Peyer's patch (tissue), 4 donors: ENCODE results near the gene TRIM8. TPM values are rescaled to one million over a fixed set of nuclear protein-coding genes. Genes with fewer than 3 reads are reported as not detected.

Experiments used
- DNase-seq, 3 donors: peaks; one replicate each; pipeline ENCODE4 v3.0.0-alpha.2; 2017 to 2019
- H3K27ac ChIP-seq, 4 donors: fragments of 200-600 bp; sonication (generic); one replicate each; pipeline ENCODE4 v1.5.1; 2016 to 2019
- H3K27me3 ChIP-seq, 2 donors: fragments of 200-600 bp; sonication (generic); one replicate each; pipeline ENCODE4 v1.5.1; 2019
- H3K36me3 ChIP-seq, 3 donors: fragments of 200-600 bp; sonication (generic); one replicate each; pipeline ENCODE4 v1.5.1; 2016 to 2019
- H3K4me1 ChIP-seq, 4 donors: fragments of 200-600 bp; sonication (generic); one replicate each; pipeline ENCODE4 v1.5.1; 2016 to 2019
- H3K4me3 ChIP-seq, 4 donors: fragments of 200-600 bp; sonication (generic); 1 replicate in 3 of 4; 2 replicates in 1 of 4; pipeline ENCODE4 v1.5.1; 2016 to 2019; ENCODE audit warnings: mild to moderate bottlenecking in 1 of 4
- H3K9me3 ChIP-seq, 4 donors: fragments of 200-600 bp; sonication (generic); one replicate each; pipeline ENCODE4 v1.5.1; 2016 to 2019; ENCODE audit warnings: mild to moderate bottlenecking in 1 of 4
- POLR2A ChIP-seq, 2 donors: fragments of 450-650 bp; IDR thresholded peaks; one replicate each; pipeline ENCODE4 v1.5.1; 2017; ENCODE audit warnings: antibody characterized with exemption in 2 of 2, mild to moderate bottlenecking in 2 of 2, moderate library complexity in 2 of 2
- total RNA-seq, 4 donors: library from RNA; depleted of rRNA; stranded (reverse); fragments of >200 nt; gene quantifications; one replicate each; pipeline ENCODE4 v1.1.0, GENCODE V29; 2016
- TF ChIP-seq, protein P1 (sequence below), 6 experiments: fragments of 450-650 bp in 4 of 6; fragments of 200-600 bp in 2 of 6; sonication (generic) in 1 of 6; IDR thresholded peaks; one replicate each; pipeline ENCODE4 v1.5.1; 2017 to 2019; ENCODE audit warnings: antibody characterized with exemption in 6 of 6, mild to moderate bottlenecking in 3 of 6, moderate library complexity in 1 of 6

TRIM8 gene
- total RNA-seq, 4 donors from 2014 or later = 88.3 to 154 (median 119) TPM

DNA sequence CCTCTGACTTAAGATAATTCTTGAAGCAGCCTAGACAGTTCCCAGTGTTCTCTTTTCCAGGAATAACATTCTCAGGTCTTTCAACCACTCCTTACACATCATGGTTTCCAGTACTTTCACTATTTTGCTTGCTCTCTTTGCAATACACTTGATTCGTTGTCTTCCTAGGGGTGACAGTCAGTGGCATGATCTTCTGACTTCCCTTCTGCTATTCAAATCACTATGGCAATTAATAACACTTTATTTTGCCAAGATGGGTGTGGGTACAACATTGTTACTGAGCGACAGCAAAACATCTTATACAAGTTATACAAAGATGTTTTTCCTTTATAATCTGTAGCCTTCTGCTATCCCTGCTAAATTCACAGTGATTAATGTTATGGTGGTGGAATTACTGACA, 54.6 kb downstream of the TRIM8 start:
- peaks cover 0 to 11% (median 0%) of the 10 kb centered on the region in 3 donors for H3K36me3 ChIP-seq

DNA sequence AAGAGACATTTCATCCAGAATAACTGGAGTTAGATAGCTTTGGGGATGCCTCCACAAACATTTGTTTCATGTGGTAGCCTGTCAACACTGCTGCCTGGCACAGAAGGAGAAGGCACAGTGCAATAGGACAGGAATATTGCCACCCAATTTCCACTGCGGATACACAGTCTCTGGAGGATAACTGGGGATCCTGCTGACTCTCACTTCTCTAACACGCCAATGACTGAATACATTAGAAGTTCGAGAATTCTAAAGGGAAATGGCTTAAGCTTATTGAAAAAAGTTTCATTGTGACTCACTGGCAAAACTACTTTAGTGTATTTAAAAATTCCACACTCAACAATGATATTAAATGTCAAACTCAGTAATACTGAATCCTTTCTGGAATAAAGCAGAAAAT, 57.0 kb downstream of the TRIM8 start:
- Histone ChIP-seq H3K27ac (no peak overlapping the region), H3K4me1 (no peaks in the 10 kb centered on the region), H3K36me3 (peaks cover 0 to 7% (median 0%) of the 10 kb centered on the region in 3 donors), H3K27me3 (no peaks in the 10 kb centered on the region), H3K4me3 (no peak overlapping the region), H3K9me3 (no peaks in the 10 kb centered on the region)
- TF ChIP-seq POLR2A (IDR thresholded peaks at IDR 0.05) = no peak
- TF ChIP-seq, protein P1, sequence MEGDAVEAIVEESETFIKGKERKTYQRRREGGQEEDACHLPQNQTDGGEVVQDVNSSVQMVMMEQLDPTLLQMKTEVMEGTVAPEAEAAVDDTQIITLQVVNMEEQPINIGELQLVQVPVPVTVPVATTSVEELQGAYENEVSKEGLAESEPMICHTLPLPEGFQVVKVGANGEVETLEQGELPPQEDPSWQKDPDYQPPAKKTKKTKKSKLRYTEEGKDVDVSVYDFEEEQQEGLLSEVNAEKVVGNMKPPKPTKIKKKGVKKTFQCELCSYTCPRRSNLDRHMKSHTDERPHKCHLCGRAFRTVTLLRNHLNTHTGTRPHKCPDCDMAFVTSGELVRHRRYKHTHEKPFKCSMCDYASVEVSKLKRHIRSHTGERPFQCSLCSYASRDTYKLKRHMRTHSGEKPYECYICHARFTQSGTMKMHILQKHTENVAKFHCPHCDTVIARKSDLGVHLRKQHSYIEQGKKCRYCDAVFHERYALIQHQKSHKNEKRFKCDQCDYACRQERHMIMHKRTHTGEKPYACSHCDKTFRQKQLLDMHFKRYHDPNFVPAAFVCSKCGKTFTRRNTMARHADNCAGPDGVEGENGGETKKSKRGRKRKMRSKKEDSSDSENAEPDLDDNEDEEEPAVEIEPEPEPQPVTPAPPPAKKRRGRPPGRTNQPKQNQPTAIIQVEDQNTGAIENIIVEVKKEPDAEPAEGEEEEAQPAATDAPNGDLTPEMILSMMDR (IDR thresholded peaks at IDR 0.05) = no peak
- no peak for DNase-seq

More for the DNA sequence above, 54.6 kb downstream of the TRIM8 start:
- TF ChIP-seq, protein P1 (IDR thresholded peaks at IDR 0.05) = no peak
- no peak for TF ChIP-seq POLR2A (IDR thresholded peaks at IDR 0.05)
- Histone ChIP-seq H3K4me3 (no peak overlapping the region), H3K27me3 (no peaks in the 10 kb centered on the region), H3K4me1 (no peaks in the 10 kb centered on the region), H3K27ac (no peak overlapping the region), H3K9me3 (no peaks in the 10 kb centered on the region)
- DNase-seq = no peak

DNA sequence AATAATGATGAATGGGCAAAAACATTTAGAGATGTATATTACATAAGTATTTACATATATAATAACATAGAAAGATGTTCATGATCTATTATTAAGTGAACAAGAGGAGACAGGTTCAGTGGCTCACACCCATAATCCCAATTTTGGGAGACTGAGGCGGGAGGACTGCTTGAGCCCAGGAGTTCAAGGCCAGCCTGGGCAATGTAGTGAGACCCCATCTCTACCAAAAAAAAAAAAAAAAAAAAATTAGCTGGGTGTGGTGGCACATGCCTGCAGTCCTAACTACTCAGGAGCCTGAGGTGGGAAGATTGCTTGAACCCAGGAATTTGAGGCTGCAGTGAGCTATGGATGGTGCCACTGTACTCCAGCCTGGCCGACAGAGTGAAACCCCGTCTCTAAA, 57.5 kb downstream of the TRIM8 start:
- TF ChIP-seq, protein P1 (IDR thresholded peaks at IDR 0.05) = no peak
- no peak for TF ChIP-seq POLR2A (IDR thresholded peaks at IDR 0.05)
- H3K36me3 ChIP-seq = peaks cover 0 to 2% (median 0%) of the 10 kb centered on the region in 3 donors

DNA sequence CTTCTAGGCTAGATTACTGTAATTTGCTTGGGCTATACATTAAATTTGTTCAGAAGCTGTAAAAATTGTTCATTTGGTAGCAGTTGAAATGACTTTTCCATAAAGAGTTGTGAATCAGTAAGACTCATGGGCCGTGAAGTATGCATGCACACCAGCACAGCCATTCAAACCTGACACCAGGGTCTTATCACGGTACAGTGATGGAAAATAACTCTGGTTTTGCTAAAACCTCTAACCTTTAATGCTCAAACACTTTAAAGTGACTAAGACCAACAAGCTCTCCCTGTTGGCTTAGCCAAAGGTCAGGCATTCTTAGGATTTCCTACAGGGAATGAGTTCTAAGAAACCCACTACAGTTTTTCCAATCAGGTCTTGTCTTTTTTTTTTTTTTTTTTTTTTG, 58.5 kb downstream of the TRIM8 start:
- H3K27me3 ChIP-seq = no peaks in the 10 kb centered on the region
- H3K27ac ChIP-seq = no peak overlapping the region
- TF ChIP-seq, protein P1 (IDR thresholded peaks at IDR 0.05) = no peak
- no peaks in the 10 kb centered on the region for H3K36me3 ChIP-seq
- no peaks in the 10 kb centered on the region for H3K9me3 ChIP-seq
- H3K4me1 ChIP-seq = no peaks in the 10 kb centered on the region
- no peak for DNase-seq
- H3K4me3 ChIP-seq = no peak overlapping the region

More for the DNA sequence above, 57.5 kb downstream of the TRIM8 start:
- no peaks in the 10 kb centered on the region for H3K27me3 ChIP-seq
- no peaks in the 10 kb centered on the region for H3K4me1 ChIP-seq
- no peak for DNase-seq
- H3K27ac ChIP-seq = no peak overlapping the region
- H3K9me3 ChIP-seq = no peaks in the 10 kb centered on the region
- no peak overlapping the region for H3K4me3 ChIP-seq

DNA sequence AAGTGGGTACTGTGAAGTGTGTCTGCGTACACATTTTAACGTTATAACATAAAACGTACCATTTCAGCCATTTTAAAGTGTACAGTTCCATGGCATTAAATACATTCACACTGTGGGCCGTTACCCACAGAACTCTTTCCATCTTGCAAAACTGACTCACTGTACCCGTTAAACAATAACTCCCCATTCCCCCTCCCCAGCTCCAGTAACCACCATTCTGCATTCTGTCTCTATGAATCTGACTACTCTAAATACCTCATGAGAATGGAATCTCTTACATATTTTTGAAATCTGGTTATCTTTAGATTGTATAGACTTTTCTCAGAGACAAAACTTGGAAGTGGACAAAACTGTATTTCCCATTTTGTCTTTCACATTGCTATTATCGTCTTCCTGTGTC, 60.6 kb downstream of the TRIM8 start:
- no peaks in the 10 kb centered on the region for H3K27me3 ChIP-seq
- DNase-seq = no peak
- no peaks in the 10 kb centered on the region for H3K4me1 ChIP-seq
- H3K36me3 ChIP-seq = no peaks in the 10 kb centered on the region
- H3K27ac ChIP-seq = no peak overlapping the region
- no peaks in the 10 kb centered on the region for H3K9me3 ChIP-seq
- no peak overlapping the region for H3K4me3 ChIP-seq
- TF ChIP-seq, protein P1 (IDR thresholded peaks at IDR 0.05) = no peak
- TF ChIP-seq POLR2A (IDR thresholded peaks at IDR 0.05) = no peak

DNA sequence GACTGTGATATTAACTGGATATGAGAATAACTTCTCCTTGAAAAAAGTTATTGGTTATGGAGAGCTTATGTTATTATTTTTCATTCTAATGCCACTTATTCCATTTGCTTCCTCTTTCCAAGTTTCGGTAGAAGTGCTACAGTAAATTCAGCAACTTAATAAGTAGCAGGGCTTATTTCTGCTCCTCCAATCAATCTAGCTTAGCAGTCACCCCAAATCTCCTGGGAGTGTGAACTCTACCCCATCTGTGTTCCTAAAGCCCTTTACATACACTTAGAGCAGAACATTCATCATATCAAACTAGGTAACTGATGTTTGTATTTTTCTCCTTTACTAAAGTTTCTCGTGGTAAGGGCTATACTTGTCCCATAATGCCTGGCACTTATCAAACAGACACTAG, 61.3 kb downstream of the TRIM8 start:
- Histone ChIP-seq H3K9me3 (no peaks in the 10 kb centered on the region), H3K27me3 (no peaks in the 10 kb centered on the region), H3K4me3 (no peak overlapping the region), H3K4me1 (no peaks in the 10 kb centered on the region), H3K27ac (no peak overlapping the region), H3K36me3 (no peaks in the 10 kb centered on the region)
- no peak for TF ChIP-seq POLR2A (IDR thresholded peaks at IDR 0.05)
- DNase-seq = no peak

Other genes with a start within 250 kb of the TRIM8 start
- 10 to 100 TPM in 3 of 4 donors, 1 to 10 TPM in 1; 6.5 to 22.9 (median 19.2) TPM for gene NFKB2, start 248.8 kb upstream of the TRIM8 start, total RNA-seq
- 10 to 100 TPM in 1 of 4 donors, 1 to 10 TPM in 2, not detected in 1; 1.6 to 14.3 (median 6.3) TPM for gene PSD, start 225.7 kb upstream of the TRIM8 start, total RNA-seq
- 10 to 100 TPM; 36.9 to 57.8 (median 44.8) TPM for gene FBXL15, start 223.6 kb upstream of the TRIM8 start, total RNA-seq
- gene CUEDC2, start 211.9 kb upstream of the TRIM8 start, total RNA-seq = 10 to 100 TPM in 3 of 4 donors, 1 to 10 TPM in 1; 8.9 to 56.9 (median 29.3) TPM
- gene C10orf95, start 192.9 kb upstream of the TRIM8 start, total RNA-seq = 1 to 10 TPM in 1 of 4 donors, under 1 TPM in 1, not detected in 2; 0.85 to 2.8 TPM
- 10 to 100 TPM; 41.3 to 79.7 (median 71.3) TPM for gene ACTR1A, start 141.8 kb upstream of the TRIM8 start, total RNA-seq
- gene SUFU, start 140.5 kb upstream of the TRIM8 start, total RNA-seq = 10 to 100 TPM in 1 of 4 donors, 1 to 10 TPM in 3; 6.5 to 11.0 (median 9.2) TPM
- gene ARL3, start 69.9 kb downstream of the TRIM8 start, total RNA-seq = 1 to 10 TPM; 1.4 to 9.1 (median 2.4) TPM
- 10 to 100 TPM in 1 of 4 donors, 1 to 10 TPM in 3; 1.9 to 37.1 (median 8.0) TPM for gene SFXN2, start 70.2 kb downstream of the TRIM8 start, total RNA-seq
- gene WBP1L, start 99.5 kb downstream of the TRIM8 start, total RNA-seq = 10 to 100 TPM; 38.0 to 78.3 (median 65.8) TPM
- gene CYP17A1, start 192.9 kb downstream of the TRIM8 start, total RNA-seq = not detected
- gene BORCS7, start 209.8 kb downstream of the TRIM8 start, total RNA-seq = 10 to 100 TPM; 19.6 to 51.2 (median 37.1) TPM
- 1 to 10 TPM in 2 of 4 donors, not detected in 2; 3.6 to 5.8 TPM for gene AS3MT, start 225.0 kb downstream of the TRIM8 start, total RNA-seq